GM10266 (cell line): ENCODE measurements around the gene DYNC2H1.

Experiments used
- DNase-seq: peaks from one replicate; pipeline ENCODE4 v3.0.0; 2012; ENCODE audit errors: extremely low spot score
- TF ChIP-seq, protein P1 (sequence below): IDR thresholded peaks from 2 replicates; pipeline ENCODE4 v1.5.1; 2012; ENCODE audit warnings: mild to moderate bottlenecking, low read depth; ENCODE audit not compliant: control insufficient read depth, insufficient read depth; ENCODE audit errors: missing control alignments

DYNC2H1 gene

GRCh38 chr11:103315248-103315647, 206.0 kb downstream of the DYNC2H1 start:
- DNase-seq, result no peak
- TF ChIP-seq, protein P1, sequence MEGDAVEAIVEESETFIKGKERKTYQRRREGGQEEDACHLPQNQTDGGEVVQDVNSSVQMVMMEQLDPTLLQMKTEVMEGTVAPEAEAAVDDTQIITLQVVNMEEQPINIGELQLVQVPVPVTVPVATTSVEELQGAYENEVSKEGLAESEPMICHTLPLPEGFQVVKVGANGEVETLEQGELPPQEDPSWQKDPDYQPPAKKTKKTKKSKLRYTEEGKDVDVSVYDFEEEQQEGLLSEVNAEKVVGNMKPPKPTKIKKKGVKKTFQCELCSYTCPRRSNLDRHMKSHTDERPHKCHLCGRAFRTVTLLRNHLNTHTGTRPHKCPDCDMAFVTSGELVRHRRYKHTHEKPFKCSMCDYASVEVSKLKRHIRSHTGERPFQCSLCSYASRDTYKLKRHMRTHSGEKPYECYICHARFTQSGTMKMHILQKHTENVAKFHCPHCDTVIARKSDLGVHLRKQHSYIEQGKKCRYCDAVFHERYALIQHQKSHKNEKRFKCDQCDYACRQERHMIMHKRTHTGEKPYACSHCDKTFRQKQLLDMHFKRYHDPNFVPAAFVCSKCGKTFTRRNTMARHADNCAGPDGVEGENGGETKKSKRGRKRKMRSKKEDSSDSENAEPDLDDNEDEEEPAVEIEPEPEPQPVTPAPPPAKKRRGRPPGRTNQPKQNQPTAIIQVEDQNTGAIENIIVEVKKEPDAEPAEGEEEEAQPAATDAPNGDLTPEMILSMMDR, result no peak

DNA sequence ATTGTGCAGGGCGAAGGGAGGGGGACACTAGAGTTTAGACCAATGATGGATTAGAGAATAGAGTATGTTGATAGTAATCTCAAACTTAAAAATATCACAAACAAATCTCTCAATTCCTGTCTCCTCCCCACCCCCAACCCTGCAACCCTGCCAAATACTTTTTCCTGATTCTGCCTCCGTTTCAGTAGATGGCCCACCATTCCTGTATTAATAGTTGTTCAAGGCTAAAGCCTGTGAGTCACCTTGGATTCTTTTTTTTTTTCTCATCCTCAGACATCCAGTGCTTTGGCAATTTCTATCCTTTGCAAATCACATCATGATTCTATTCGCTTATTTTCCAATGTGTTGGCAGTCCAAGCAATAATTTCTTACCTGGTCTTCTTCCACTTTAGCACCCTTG, 207.9 kb downstream of the DYNC2H1 start:
- DNase-seq, result no peak
- TF ChIP-seq, protein P1, result no peak

- TF ChIP-seq, protein P1, result no peak
- no peak for DNase-seq
Observed at GRCh38 chr11:103322821-103323220, 213.6 kb downstream of the DYNC2H1 start.

DNA sequence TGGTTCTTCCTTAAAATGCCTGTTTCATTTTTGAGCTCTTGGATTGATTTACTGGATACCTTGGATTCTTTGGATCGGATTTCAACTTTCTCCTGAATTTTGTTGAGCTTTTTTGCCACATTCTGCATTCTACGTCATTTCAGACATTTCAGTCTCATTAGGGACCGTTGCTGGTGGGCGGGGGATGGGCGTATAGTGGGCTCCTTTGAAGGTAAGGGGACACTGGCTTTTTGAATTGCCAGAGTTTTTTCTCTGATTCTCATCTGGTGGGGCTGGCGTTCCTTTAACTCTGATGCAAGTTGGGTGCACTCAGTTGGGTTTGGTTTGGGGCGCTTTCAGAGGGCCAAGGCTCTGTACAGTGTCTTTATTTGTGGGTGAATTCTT, 216.5 kb downstream of the DYNC2H1 start:
- no peak for DNase-seq
- TF ChIP-seq, protein P1, result no peak

- peak; percentile 44 for DNase-seq
- TF ChIP-seq, protein P1, result peak; percentile 78
Observed at GRCh38 chr11:103326070-103326794, 217.0 kb downstream of the DYNC2H1 start.

DNA sequence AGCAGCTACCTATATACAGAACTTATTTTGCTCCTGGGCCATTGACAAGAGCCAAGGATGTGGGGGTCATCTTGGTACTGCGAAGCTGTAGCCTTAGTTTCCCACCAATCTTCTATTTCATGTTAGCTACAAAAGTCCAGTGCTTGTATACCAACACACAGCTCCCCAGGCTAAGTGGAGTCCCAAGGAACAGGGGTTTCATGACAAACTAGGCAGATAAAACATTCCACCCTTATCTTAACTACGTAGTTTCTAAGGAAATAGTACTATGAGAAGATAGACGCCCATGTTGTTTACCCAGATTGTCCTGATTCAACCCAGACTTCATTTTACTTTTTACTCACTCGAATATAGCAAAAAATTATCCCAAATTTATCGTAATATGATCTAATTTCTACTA, 218.5 kb downstream of the DYNC2H1 start:
- DNase-seq, result no peak
- TF ChIP-seq, protein P1, result no peak

DNA sequence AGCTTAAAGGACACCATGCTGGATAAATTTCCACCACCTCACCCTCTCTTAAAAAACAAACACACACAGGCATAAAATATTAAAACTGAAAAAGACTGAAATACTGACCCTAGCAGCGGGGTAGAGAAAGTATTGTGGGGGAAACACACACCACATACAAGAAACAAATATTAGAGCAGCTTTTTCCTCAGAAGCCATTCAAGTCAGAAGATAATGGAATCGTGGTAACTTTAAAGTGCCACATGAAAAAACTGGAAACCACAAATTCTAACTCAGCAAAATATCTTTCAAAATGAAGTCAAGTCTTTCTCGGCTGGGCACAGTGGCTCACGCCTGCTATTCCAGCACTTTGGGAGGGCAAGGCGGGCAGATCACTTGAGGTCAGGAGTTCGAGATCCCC, 223.2 kb downstream of the DYNC2H1 start:
- TF ChIP-seq, protein P1, result no peak
- DNase-seq, result no peak
